Stimulated activated CD8-positive, alpha-beta memory T cell treated with anti-CD3 and anti-CD28 coated beads, Interleukin-4, amount 100 ng/mL, for 4 hours (primary cell): ENCODE results near the gene TAS1R2.
"Not testable (repeated sequence)": the region's sequence is repeated elsewhere in the genome, so short reads cannot be mapped to it uniquely, and the experiment has no call there.

ENCODE experiments used
- DNase-seq, 2 donors: peaks; one replicate each; pipeline ENCODE4 v3.0.0-alpha.2; 2020; ENCODE audit warnings: low read depth in 2 of 2, low spot score in 1 of 2

TAS1R2 gene

DNA sequence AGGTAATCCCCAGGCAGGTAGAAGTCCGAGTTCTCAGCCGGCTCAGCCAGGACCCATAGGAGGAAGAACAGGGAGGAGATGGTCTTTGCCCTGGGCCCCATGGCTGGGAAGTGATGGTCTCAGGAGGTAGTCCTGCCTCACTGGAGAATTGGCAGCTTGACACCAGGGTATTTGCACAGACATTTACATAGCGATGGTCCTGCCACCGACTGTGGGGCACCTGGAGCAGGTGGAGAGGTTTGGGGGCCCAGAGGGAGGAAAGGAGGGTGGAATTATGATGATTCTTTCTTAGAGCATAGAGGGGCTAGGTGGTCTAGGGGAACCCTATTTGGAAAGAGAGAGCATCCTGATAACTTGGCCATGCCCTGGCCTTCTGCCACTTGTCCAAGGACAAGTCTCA is at the start of gene TAS1R2:
TAS1R2 (minus strand) TSS at position 101 of the 400 bp plus-strand sequence; CDS start at position 101, 0 bp downstream.
- no peak for DNase-seq

DNA sequence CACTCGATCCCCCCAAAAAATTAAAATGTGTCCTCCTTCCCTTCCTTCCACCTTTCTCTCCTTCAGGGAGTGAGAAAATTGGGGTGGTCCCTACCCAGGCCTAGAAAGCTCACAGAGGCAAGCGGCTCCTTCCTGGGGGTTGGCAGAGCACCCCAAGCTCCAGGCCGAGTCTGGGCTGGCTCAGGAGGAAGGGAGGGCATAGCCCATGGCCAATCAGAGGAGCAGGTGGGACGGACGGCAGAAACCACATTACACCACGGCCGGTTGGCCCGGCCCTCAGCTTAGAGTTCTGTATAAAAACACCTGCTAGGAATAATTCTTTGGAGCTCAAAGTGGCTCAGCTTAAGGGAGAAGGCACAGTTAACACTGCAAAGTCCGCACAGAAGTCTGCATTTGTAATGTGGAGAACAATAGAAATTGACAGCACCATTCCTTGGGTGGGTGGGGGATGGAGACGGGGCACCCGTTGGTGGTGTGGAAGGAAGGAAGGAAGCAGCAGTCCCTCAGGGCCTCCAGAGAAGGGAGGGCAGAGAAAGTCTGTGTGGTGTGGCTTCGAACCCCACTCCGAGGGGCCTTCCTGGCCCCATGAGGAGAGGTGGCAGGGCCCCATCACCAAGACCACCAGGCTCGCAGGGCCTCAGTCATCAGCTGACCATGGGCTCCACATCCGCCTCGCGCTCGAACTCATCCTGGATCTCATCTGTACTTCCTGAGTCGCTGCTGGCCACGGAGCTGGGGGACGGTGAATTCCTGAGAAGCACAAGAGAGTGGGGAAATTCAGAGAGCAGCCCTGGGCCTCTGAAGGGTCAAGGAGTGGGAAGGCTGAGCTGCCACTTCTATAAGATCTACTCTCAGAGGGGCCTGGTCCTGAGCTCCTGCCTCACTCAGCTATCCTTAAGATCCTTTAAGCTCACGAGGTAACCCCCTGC is 48.7 kb upstream of the TAS1R2 start:
- no peak for DNase-seq

- peak; percentile 17 to 31 for DNase-seq
Observed at GRCh38 chr1:18907021-18907916, 47.8 kb upstream of the TAS1R2 start.

DNA sequence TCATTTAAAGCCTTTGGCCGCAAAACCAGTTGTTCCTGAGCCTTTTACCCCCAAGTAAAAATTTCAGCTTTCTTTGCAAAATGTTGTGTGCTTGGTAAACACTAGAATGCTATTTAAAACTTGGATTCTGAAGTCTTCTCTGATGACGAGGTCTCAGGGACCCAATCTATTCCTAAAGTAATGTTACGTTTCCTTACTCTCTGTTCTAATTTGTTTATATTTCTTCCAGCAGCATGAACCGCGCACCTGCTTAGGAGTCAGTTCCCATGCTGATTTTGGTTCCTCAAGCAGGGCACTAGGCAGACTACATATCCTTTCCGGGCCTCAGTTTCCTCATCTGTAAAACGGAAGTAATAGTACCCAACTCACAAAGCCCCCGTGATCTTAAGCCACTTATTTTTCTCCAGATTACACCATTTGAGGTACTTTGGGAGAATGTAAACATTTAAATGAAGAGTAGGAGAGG is 43.9 kb upstream of the TAS1R2 start:
- no peak for DNase-seq

- DNase-seq, result peak; percentile 82 to 84
Observed at GRCh38 chr1:18902523-18903290, 43.2 kb upstream of the TAS1R2 start, which contains the start of gene ALDH4A1. Gene ALDH4A1, minus strand, starts transcription at chr1:18902555. Its CDS starts 32 bp downstream, at chr1:18902523.

- DNase-seq, result no peak
Observed at GRCh38 chr1:18901952-18902522, 42.6 kb upstream of the TAS1R2 start.

DNA sequence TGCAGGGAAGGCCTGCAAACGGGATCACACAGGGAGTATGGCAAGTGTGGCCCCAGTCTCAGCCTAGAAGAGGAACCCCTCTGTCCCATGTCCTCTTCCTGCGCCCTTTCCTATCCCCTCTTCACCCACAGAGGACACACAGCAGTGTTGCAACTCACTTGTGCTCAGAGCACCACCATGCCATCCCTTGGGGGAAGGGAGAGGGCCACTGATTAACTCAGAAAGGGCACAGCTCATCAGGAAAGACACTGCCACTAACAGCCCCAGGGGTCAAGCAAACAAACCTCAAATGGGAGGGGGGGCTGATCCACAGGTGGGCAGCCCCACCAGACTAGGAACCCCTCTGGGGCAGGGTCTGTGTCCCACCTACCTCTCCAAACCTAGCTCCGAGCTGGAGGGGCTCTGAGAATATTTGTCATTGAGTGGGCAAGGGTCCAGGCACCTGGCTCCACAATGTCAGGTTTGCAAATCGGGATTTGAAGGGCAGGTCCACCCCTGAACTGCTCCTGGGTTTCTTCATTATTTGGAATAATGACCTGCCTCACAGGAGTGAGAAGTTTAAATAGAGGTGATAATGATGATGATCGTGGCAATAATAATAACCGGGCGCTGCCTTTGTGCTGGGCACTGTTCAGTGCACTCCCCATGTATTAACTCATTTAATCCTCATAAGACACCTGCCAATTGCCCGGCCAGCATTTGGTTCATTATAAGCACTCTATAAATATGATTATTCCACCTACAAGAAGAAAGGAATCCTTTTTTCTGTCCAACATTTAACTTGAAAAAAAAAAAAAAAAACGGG is 41.9 kb upstream of the TAS1R2 start:
- no peak for DNase-seq

DNA sequence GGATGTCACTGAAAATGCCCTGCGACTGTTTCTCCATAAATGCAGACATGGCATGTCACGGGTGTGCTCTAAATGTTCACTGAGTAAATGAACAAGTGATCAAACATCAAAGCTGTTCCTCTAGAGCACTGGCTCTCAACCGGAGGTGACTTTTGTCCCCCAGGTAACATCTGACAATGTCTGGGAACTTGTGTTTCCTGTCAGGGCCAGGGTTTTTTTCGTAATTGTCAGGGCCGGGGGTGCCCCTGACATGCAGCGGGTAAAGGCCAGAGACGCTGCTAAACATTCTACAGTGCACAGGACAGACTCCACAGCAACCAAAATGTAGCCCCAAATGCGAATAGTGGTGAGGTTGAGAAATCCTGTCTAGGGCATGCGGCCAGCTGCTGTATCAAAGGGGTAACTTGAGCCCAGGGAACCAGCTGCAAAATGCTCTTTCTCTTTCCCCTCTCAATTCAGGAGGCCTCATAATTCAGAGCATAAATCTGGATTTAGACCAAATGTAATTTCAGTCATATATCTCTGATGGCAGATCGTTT is 40.9 kb upstream of the TAS1R2 start:
- DNase-seq, result no peak

GRCh38 chr1:18899363-18900049 is 40.0 kb upstream of the TAS1R2 start:
- DNase-seq, result no peak

- no peak for DNase-seq
Observed at GRCh38 chr1:18898567-18898966, 39.1 kb upstream of the TAS1R2 start.

- no peak for DNase-seq
Observed at GRCh38 chr1:18895317-18895716, 35.9 kb upstream of the TAS1R2 start.

GRCh38 chr1:18893120-18893519 is 33.7 kb upstream of the TAS1R2 start:
- DNase-seq, result no peak

DNA sequence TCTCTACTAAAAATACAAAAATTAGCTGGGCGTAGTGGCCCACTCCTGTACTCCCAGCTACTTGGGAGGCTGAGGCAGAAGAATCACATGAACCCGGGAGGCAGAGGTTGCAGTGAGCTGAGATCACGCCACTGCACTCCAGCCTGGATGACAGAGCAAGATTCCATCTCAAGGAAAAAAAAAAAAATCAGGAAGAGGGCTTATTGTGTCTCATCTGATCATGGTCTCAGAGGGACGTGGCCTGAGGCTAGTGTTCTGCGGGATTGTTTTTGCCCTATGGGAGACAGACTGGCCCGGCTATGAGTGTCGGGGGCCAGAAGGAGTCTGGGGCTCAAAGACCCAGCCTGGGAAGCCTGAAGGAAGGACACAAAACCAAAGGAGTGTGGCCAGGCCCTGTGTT is 32.4 kb upstream of the TAS1R2 start:
- DNase-seq, result not testable (repeated sequence)

GRCh38 chr1:18891426-18891780 is 31.9 kb upstream of the TAS1R2 start:
- no peak for DNase-seq

GRCh38 chr1:18890706-18891425 is 31.4 kb upstream of the TAS1R2 start:
- no peak for DNase-seq

- no peak for DNase-seq
Observed at GRCh38 chr1:18886003-18886335, 26.5 kb upstream of the TAS1R2 start.

DNA sequence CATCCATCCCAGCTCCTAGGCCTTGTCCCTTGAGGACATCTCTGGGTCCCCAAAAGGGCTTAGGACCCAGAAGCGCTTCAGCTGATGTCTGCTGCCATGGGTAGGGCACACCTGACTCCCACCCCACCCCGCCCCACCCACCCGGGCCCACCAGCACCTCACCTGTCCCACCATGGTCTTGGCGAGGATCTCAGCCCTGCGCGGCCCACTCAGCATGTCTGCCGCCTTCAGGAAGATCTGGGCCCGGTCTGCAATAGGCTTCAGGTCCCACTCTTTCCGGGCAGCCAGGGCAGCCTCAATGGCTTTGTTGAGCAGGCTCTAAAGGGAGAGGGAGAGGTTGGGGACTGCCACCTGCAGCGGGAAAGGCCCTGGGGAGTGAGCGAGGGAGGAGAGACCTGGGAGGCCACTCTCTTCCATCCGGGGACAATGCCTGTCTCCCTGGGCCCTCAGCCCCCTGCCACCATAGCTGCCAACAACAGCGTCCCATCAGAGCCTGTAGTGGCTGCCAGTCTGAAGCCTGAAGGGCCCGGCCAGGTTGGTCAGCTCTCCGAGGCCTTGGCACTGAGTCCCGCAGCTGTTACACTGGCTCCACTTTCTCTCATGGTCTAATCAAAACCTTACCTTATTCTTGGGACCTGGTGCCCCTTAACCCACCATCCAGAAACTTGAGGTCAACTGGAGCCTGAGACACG is 26.0 kb upstream of the TAS1R2 start:
- no peak for DNase-seq

DNA sequence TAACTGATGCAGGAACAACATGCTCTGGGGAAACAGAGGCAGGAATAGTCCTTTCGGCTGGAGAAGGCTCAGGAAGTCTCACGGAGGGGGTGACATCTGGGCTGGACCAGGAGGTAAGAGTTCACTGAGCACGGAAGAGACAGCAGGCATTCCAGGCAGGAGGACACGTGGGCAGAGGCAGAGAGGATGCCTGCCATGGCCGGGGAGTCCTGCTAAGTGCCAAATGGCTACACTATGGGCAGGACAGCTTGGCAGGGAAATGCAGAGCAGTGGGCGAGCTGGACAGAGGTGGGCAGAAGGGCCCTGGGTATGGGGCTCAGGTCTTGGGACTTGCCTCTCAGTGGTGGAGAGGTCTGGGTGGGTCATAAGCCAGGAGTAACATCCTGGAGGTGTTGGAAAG is 25.3 kb upstream of the TAS1R2 start:
- no peak for DNase-seq
